Chondrocyte (in vitro differentiated cells): ENCODE measurements around the gene NEK5. TPM values are rescaled to one million over a fixed set of nuclear protein-coding genes. Genes with fewer than 3 reads are reported as not detected.
A peak's percentile ranks its signal among the peaks of the same experiment; 100 is the strongest.

Experiments
- DNase-seq: peaks from one replicate; pipeline ENCODE4 v3.0.0; 2021; ENCODE audit warnings: mixed read lengths, low spot score
- H3K27ac Mint-ChIP-seq: one replicate; pipeline ENCODE4 v1.8.0; 2021; ENCODE audit warnings: mild to moderate bottlenecking, moderate library complexity, mixed read lengths; ENCODE audit not compliant: unreplicated experiment
- H3K27me3 Mint-ChIP-seq: 2 replicates; pipeline ENCODE4 v1.8.0; 2021; ENCODE audit warnings: low read depth, mixed read lengths
- H3K36me3 Mint-ChIP-seq: 2 replicates; pipeline ENCODE4 v1.8.0; 2021; ENCODE audit warnings: low read depth, mixed read lengths
- H3K4me1 Mint-ChIP-seq: 2 replicates; pipeline ENCODE4 v1.8.0; 2021; ENCODE audit warnings: low read depth, mild to moderate bottlenecking, mixed read lengths
- H3K4me3 Mint-ChIP-seq: one replicate; pipeline ENCODE4 v1.8.0; 2021; ENCODE audit warnings: mild to moderate bottlenecking, moderate library complexity, mixed read lengths; ENCODE audit not compliant: unreplicated experiment
- H3K9me3 Mint-ChIP-seq: 2 replicates; pipeline ENCODE4 v1.8.0; 2021; ENCODE audit warnings: low read depth, mixed read lengths
- total RNA-seq: library from RNA; stranded (reverse); gene quantifications from 3 replicates; pipeline ENCODE4 v1.2.1, GENCODE V29; 2021
- TF ChIP-seq, protein P1 (sequence below): fragments of 200-600 bp; sonication (generic); IDR thresholded peaks from 2 replicates; pipeline ENCODE4 v1.5.0; 2021; ENCODE audit warnings: antibody characterized with exemption, mild to moderate bottlenecking, moderate library complexity

The NEK5 gene
- total RNA-seq, 1 donor from 2014 or later = 0.40 TPM

DNA sequence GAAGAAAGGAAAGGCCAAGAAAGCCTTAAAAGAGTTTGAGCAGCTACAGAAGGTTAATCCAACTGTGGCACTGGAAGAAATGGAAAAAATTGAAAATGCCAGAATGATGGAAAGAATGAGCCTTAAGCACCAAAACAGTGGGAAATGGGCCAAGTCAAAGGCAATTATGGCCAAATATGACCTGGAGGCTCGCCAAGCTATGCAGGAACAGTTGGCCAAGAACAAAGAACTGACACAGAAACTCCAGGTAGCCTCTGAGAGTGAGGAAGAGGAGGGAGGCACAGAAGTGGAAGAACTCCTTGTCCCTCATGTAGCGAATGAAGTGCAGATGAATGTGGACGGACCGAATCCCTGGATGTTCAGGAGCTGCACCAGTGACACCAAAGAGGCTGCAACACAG lies 99.3 kb downstream of the NEK5 start:
- H3K36me3 Mint-ChIP-seq = peaks cover 43% of the 10 kb centered on the region
- H3K27ac Mint-ChIP-seq = no peak overlapping the region
- no peak for DNase-seq
- no peaks in the 10 kb centered on the region for H3K27me3 Mint-ChIP-seq
- no peak overlapping the region for H3K4me3 Mint-ChIP-seq
- peaks cover 14% of the 10 kb centered on the region for H3K9me3 Mint-ChIP-seq
- H3K4me1 Mint-ChIP-seq = peaks cover 19% of the 10 kb centered on the region
- TF ChIP-seq, protein P1, sequence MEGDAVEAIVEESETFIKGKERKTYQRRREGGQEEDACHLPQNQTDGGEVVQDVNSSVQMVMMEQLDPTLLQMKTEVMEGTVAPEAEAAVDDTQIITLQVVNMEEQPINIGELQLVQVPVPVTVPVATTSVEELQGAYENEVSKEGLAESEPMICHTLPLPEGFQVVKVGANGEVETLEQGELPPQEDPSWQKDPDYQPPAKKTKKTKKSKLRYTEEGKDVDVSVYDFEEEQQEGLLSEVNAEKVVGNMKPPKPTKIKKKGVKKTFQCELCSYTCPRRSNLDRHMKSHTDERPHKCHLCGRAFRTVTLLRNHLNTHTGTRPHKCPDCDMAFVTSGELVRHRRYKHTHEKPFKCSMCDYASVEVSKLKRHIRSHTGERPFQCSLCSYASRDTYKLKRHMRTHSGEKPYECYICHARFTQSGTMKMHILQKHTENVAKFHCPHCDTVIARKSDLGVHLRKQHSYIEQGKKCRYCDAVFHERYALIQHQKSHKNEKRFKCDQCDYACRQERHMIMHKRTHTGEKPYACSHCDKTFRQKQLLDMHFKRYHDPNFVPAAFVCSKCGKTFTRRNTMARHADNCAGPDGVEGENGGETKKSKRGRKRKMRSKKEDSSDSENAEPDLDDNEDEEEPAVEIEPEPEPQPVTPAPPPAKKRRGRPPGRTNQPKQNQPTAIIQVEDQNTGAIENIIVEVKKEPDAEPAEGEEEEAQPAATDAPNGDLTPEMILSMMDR = no peak

DNA sequence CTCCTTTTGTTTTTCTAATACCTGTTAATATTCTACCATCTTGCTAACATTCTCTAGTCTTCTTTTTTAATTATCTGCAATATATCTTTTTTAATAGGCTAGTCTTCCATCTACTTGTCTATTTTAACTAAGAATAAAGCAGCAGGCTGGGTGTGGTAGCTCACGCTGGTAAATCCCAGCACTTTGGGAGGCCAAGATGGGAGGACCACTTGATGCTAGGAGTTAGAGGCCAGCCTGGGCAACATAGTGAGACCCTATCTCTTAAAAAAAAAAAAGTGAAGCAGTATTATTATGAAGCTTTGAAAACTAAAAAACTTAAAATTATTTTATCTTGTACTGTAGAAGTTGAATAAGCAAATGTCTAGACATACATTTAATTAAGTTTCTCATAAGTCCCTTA lies 101.0 kb downstream of the NEK5 start:
- TF ChIP-seq, protein P1 = no peak
- Mint-ChIP-seq H3K36me3 (peaks cover 49% of the 10 kb centered on the region), H3K4me3 (no peak overlapping the region), H3K4me1 (peaks cover 19% of the 10 kb centered on the region), H3K27ac (no peak overlapping the region), H3K27me3 (no peaks in the 10 kb centered on the region), H3K9me3 (peaks cover 14% of the 10 kb centered on the region)
- DNase-seq = no peak

DNA sequence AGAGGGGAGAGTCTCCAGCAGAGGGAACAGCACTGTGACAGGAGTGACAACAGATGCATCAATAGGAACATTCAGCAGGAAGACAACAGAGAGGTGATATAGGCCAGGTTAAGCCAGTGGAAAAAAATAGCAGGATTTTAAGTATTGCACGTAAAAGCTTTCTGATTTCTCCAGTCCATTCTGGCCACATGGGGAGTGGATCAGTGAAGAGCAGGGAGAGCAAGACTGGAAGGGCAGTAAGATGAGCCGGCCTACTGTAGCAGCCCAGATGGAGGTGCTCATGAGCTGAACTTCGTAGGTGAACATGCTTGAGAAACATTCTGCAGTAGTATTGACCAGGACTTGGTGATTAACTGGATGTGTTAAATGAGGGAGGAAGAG lies 102.6 kb downstream of the NEK5 start:
- H3K9me3 Mint-ChIP-seq = peaks cover 14% of the 10 kb centered on the region

GRCh38 chr13:52025475-52026245 lies 103.2 kb downstream of the NEK5 start:
- Mint-ChIP-seq H3K27ac (no peak overlapping the region), H3K4me1 (peaks cover 19% of the 10 kb centered on the region), H3K36me3 (peaks cover 56% of the 10 kb centered on the region), H3K27me3 (no peaks in the 10 kb centered on the region), H3K4me3 (no peak overlapping the region), H3K9me3 (peaks cover 14% of the 10 kb centered on the region)
- TF ChIP-seq, protein P1 = no peak
- DNase-seq = peak; percentile 82

More for the DNA sequence above, 102.6 kb downstream of the NEK5 start:
- Mint-ChIP-seq H3K4me1 (peaks cover 19% of the 10 kb centered on the region), H3K36me3 (peaks cover 52% of the 10 kb centered on the region), H3K27ac (no peak overlapping the region), H3K27me3 (no peaks in the 10 kb centered on the region), H3K4me3 (no peak overlapping the region)
- DNase-seq = no peak
- TF ChIP-seq, protein P1 = no peak

- H3K4me3 Mint-ChIP-seq = no peak within 1 kb of the TSS
- H3K27ac Mint-ChIP-seq = no peak within 1 kb of the TSS
- peaks cover 61% of the 10 kb centered on the region for H3K36me3 Mint-ChIP-seq
- H3K4me1 Mint-ChIP-seq = peaks cover 19% of the 10 kb centered on the region
- DNase-seq = no peak
- TF ChIP-seq, protein P1 = no peak
- H3K27me3 Mint-ChIP-seq = no peaks in the 10 kb centered on the region
- peaks cover 12% of the 10 kb centered on the region for H3K9me3 Mint-ChIP-seq
Measured at GRCh38 chr13:52024481-52024880, 104.4 kb downstream of the NEK5 start, which contains the start of gene UTP14C. Gene UTP14C, plus strand, starts transcription at chr13:52024691. Its CDS starts 4,114 bp downstream, at chr13:52028805.
